GM21825 (cell line): ENCODE results near the gene KBTBD6.
"Not testable (repeated sequence)": the region's sequence is repeated elsewhere in the genome, so short reads cannot be mapped to it uniquely, and the experiment has no call there.

ENCODE experiments used
- ATAC-seq: cut with Tn5 transposase; IDR thresholded peaks from one replicate; pipeline ENCODE4 v1.9.1; 2021; ENCODE audit warnings: mild to moderate bottlenecking, moderate library complexity; ENCODE audit not compliant: unreplicated experiment

The KBTBD6 gene, protein sequence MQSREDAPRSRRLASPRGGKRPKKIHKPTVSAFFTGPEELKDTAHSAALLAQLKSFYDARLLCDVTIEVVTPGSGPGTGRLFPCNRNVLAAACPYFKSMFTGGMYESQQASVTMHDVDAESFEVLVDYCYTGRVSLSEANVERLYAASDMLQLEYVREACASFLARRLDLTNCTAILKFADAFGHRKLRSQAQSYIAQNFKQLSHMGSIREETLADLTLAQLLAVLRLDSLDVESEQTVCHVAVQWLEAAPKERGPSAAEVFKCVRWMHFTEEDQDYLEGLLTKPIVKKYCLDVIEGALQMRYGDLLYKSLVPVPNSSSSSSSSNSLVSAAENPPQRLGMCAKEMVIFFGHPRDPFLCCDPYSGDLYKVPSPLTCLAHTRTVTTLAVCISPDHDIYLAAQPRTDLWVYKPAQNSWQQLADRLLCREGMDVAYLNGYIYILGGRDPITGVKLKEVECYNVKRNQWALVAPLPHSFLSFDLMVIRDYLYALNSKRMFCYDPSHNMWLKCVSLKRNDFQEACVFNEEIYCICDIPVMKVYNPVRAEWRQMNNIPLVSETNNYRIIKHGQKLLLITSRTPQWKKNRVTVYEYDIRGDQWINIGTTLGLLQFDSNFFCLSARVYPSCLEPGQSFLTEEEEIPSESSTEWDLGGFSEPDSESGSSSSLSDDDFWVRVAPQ

GRCh38 chr13:41132512-41133152 is at the start of gene KBTBD6:
KBTBD6 (minus strand) TSS chr13:41132802; CDS start chr13:41132511, 291 bp downstream.
- peak; percentile 95 for ATAC-seq

DNA sequence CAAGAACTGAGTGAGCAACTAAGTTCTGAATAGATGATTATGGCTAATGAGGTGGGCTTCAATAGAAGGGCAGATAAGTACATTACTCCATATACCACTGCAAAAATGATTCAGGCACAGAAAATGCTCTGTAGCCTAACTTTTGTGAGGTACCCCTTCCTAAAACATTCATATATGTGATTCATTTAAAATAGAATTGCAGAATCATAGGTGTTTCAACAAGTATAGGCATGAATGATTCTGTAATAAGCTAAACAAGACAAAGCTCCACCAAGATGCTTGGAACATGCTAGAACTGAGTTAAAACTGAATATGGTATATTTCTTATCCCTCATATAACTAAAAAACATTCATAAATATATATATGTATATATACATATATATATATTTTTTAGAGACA is 49.6 kb upstream of the KBTBD6 start:
- no peak for ATAC-seq

GRCh38 chr13:41179593-41180250 is 47.1 kb upstream of the KBTBD6 start:
- no peak for ATAC-seq

DNA sequence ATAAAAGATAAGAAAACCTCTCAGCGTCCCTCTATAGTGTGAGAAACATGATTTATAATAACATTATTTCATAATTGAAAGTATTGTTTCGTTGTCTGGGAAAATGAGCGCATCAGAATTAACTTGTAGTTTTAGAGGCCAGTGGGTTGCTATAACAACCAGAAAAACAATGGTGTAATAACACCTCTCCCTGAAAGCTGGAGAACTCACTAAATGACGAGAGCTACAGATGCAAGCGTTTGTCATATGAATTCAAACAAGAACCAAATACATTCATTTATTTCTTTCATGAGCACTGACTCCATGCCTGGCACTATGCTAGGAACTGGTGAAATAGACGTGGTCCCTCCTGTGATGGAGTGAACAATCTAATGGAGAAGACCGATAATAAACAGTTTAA is 45.4 kb upstream of the KBTBD6 start:
- no peak for ATAC-seq

DNA sequence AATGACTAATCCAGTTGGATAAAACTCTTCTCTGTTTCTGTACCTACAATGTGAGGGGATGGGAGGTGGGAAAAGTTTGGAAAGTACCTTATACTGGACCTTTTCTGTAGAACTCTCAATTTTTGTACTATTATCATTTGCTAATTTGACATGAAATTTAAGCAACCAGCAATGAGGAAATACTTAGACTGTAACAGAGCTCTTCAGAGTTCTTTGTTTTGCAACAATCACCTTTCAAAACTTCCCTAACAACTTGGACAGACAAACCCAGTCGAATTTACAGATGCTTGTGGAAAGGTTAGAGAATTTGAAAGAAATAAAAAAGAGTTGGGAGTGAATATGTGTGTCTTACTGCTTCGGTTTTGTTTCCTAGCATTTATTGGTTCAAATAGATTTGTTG is 45.0 kb upstream of the KBTBD6 start:
- no peak for ATAC-seq

DNA sequence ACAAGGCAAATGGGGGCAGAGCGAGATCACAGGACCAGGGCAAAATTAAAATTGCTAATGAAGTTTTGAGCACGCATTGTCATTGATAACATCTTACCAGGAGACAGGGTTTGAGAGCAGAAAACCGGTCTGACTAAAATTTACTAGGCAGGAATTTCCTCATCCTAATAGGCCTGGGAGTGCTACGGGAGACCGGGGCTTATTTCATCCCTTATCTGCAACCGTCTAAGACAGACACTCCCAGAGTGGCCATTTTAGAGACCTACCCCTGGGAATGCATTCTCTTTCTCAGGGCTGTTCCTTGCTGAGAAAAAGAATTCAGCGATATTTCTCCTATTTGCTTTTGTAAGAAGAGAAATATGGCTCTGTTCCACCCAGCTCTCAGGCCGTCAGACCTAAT is 43.0 kb upstream of the KBTBD6 start:
- not testable (repeated sequence) for ATAC-seq

DNA sequence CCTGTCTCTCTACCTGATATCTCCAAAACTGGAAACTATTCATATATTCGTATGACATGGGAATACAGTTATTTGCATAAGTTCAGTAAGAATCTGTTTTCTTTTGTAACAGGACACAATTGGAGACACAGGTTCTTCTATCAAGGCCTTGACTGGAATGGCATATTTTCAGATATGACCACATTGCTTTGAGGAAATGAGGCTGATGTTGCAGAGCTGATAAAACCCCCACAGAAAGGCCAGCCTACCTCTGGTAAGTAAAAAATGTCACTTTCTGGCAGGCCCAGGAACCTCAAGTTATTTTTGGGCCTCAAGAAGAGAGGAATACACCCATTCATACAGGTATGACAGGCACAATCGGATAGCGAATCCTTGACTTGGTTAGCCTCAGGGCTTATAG is 29.5 kb upstream of the KBTBD6 start:
- ATAC-seq: no peak

- ATAC-seq: no peak
These were observed 26.6 kb upstream of the KBTBD6 start for GRCh38 chr13:41159174-41159573.

DNA sequence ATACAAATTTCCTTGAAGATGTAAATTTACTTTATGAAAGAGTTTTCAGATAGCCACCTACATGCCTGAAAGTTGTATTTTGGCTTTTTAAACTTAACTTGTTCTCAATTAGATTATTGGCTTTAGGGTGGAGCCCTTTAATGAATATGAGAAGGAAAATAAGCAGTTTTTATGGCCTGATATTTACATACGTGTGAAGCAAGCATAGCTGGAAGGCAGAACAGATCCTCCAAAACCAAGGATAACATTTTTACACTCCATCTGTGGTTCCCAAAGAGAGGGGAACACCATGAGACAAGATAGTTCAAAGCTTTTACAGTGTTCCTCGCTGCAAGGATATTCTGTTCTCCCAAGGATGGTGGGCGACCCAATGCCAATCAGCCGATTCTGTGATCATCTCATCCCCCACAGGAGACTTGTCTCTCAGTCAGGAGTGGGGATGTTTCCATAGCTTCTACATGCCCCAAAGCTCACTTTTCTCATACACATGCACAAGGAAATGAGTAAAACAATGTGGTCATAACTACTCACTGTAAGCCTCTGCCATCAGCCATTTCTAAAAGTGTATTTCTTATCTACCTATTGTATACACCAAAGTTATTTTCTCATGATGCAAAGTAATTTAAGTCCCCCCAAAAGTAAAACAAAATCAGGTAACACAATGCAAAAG is 24.6 kb upstream of the KBTBD6 start:
- no peak for ATAC-seq

DNA sequence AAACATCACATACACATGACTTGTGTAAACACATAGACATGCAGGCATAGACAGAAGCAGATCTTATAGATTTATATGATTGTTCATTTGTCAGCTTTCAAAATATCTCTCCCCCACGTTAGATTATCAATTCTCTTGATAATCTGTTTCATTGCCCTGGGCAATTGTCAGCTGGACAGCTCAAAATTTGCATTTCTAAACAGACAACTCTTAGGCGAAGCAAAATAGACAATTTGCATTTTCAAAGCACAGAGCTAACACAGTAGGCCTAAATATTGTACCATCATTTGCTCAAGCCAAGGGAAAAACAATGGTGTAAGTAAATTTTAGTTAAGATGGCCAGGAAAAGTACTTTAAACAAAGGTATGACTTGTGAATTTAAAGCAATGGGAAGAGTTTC is 24.0 kb upstream of the KBTBD6 start:
- no peak for ATAC-seq

DNA sequence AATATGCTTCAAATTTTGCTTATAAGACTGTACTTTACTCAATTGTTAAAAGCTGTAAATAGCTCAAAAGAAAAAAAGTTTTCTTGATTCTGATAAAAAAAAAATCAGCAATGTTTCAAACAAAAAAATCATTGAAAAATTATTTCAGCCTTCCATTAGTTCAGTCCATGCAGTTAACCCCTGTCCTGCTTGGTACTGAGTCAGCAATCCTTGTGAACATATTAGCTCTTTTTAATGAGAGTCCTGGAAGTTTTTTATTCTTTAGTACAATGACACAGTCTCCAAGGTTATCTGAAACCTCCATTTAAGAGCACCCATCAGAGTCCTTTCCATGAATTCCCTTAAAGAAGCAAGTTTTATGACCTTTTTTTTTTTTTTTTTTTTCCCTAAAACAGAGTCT is 21.4 kb upstream of the KBTBD6 start:
- no peak for ATAC-seq

DNA sequence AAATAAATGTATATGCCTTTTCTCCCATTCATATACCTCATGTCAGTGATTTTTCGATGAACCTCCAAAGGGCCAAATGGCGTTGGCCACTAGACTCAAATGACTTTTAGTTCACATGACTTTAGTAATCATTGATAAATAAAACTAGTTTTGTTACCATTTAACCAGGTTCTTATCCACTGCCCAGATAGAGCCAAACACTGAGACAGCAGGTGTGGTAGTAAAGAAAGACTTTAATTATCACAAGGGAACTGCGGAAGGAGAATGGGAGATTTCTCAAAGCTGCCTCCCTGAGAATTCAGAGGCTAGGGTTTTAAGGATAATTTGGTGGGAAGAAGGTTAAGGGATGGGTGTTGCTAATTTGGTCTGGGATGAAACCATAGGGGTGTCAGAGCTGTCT is 19.4 kb upstream of the KBTBD6 start:
- ATAC-seq: no peak

DNA sequence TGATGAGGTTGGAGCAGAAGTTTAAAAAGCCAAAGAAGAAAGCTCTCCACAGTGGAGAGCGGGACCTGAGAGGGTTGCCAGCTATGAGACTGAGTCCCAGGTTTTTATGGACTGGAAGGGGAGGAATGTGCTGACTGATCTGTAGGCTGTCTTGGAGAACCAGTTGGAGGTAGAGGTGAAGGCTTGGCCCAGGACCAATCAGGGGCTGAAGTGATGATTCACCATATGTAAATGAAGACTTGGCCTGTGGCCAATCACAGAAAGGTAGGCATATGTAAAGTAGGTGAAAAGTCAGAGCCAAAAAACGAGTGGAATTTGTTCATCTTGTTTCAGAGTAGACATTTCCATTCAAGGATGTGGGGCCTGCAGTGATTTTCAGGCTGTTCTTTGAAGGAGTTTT is 17.5 kb upstream of the KBTBD6 start:
- no peak for ATAC-seq

DNA sequence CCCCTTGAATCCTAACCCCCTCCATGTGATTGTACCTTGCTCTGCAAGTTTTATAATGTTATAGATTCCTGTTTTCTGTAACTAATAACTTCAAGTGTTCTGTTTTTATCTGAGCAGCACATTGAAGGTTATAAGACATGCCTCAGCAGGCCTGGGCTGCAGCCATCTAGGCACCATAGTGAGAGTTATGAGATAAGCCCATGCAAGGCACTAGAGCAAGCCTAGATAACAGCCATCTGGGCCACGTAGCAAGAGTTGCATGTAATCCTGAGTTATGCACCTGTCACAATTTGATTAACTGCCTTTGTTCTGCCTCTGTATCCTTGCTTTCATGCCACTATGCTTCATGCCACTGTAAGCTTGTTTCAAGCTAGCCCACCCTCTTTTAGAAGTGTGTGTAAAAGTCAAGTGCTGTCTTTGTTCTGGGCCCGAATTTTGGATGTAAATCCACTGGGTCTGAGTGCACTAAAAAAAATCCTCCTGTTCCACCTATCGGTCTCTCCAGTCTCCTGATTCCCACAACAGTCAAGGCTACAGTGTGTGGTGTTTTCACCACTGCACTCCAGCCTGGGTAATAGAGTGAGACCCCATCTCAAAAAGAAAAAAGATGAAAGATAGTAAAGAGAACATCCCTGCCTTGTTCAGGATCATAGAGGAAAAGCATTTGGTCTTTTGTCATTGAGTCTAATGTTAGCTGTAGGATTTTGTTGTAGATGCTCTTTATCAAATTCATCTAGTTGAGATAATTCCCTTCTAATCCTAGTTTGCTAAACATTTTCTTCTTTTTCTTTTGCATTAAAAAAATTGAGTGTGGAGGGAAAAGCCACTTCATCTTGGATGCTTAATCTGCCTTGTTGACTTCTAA is 16.0 kb upstream of the KBTBD6 start:
- no peak for ATAC-seq

GRCh38 chr13:41145136-41145908 is 12.7 kb upstream of the KBTBD6 start:
- no peak for ATAC-seq

DNA sequence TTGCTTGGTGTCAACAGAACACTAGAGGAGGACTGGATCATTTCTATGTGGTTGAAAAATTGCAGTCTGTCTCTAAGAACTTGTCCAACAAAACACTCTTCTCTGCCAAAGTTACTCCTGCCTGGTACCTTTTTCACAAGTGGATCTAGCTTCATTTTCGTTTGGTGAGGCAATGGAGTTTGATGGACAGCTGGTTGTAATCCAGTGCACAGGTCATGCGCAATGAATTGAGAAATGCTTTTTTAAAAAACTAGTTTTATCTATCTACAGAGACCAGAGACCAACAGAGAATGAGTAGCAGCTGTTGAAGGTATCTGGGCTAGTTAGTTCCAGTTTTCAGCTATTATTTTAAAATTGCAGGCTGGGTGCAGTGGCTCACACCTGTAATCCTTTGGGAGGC is 12.0 kb upstream of the KBTBD6 start:
- no peak for ATAC-seq

- ATAC-seq: no peak
These were observed 6.8 kb upstream of the KBTBD6 start for GRCh38 chr13:41139296-41139966.

- no peak for ATAC-seq
These were observed 5.3 kb upstream of the KBTBD6 start for GRCh38 chr13:41137951-41138350.

DNA sequence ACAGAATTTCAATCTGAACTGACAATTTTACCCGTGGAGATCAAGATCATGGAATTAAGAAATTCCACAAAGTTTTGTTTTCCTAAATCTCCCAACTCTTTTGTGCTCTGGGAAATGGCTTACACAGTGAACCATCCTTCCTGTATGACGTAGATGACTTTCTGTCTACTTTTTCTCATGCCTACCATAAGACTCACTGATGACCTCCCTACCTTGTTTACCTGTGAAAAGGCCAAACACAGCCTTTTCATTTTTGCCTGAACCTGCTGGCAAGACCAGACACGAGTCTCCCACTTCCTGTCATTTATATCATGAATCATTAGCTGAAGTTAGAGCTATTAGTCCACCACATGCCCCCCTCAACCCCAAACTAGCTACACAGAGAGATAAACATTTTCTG is 4.6 kb upstream of the KBTBD6 start:
- ATAC-seq: no peak
